ENCODE measurements around the gene HSF2BP.
A peak's percentile ranks its signal among the peaks of the same experiment; 100 is the strongest.
"Not testable (repeated sequence)": the region's sequence is repeated elsewhere in the genome, so short reads cannot be mapped to it uniquely, and the experiment has no call there.

Gene HSF2BP

DNA sequence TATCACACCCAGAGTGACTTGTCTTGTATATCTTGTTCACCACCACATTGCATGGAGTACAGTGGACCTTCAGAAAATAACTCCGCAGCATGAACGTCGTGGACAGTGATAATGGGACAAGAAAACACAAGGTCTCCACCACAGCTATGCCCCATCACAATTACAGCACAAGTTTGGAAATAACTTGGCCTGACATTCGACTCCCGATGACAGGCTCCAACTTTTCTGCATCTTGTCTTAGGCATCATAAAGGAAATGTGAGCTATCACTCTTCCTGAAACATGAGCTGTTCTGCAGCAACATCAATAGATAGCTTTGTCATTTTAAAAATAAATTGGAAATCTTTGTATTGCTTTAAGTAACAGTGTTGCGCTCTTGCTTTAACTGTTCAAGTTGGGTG lies 3.0 kb upstream of the HSF2BP start:
- no peak overlapping the region for H3K27ac ChIP-seq (ENCODE audit: low read length)
- peaks cover 2 to 20% of the 10 kb centered on the region in 2 donors for H3K36me3 ChIP-seq (ENCODE audit: control insufficient read depth in 1 of 2, insufficient read depth in 2 of 2, low read length in 2 of 2)
- H3K4me3 ChIP-seq (ENCODE audit: low read depth in 1 of 2, low read length in 2 of 2) = no peak overlapping the region
- H3K4me1 ChIP-seq (ENCODE audit: control insufficient read depth in 1 of 2, insufficient read depth in 2 of 2, low read length in 2 of 2) = peaks cover 0 to 18% of the 10 kb centered on the region in 2 donors
- no peaks in the 10 kb centered on the region for H3K9me3 ChIP-seq (ENCODE audit: control insufficient read depth in 1 of 2, low read length in 2 of 2)
- no peaks in the 10 kb centered on the region for H3K27me3 ChIP-seq (ENCODE audit: low read depth, low read length)

DNA sequence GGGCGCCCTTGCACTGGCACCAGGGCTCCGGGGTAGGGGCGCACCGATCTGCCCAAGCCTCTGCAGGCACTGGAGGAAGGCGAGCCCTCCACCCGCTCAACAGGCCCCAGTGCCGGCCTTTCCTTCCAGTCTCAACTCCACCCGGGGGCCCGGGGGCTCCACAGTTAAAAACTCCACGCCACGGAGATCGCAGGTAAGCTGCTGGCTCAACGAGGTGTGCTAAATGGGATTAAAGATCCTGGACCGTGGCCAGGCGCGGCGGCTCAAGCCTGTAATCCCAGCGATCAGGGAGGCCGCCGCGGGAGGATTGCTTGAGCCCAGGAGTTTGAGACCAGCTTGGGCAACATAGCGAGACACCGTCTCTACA lies 536 bp downstream of the HSF2BP start:
- Histone ChIP-seq H3K27me3 (ENCODE audit: low read depth, low read length) (no peaks in the 10 kb centered on the region), H3K4me3 (ENCODE audit: low read depth in 1 of 2, low read length in 2 of 2) (peak overlapping the region in 1 of 2 donors; percentile 95), H3K9me3 (ENCODE audit: control insufficient read depth in 1 of 2, low read length in 2 of 2) (no peaks in the 10 kb centered on the region), H3K4me1 (ENCODE audit: control insufficient read depth in 1 of 2, insufficient read depth in 2 of 2, low read length in 2 of 2) (peaks cover 0 to 18% of the 10 kb centered on the region in 2 donors), H3K27ac (ENCODE audit: low read length) (no peak overlapping the region), H3K36me3 (ENCODE audit: control insufficient read depth in 1 of 2, insufficient read depth in 2 of 2, low read length in 2 of 2) (peaks cover 0 to 4% of the 10 kb centered on the region in 2 donors)

DNA sequence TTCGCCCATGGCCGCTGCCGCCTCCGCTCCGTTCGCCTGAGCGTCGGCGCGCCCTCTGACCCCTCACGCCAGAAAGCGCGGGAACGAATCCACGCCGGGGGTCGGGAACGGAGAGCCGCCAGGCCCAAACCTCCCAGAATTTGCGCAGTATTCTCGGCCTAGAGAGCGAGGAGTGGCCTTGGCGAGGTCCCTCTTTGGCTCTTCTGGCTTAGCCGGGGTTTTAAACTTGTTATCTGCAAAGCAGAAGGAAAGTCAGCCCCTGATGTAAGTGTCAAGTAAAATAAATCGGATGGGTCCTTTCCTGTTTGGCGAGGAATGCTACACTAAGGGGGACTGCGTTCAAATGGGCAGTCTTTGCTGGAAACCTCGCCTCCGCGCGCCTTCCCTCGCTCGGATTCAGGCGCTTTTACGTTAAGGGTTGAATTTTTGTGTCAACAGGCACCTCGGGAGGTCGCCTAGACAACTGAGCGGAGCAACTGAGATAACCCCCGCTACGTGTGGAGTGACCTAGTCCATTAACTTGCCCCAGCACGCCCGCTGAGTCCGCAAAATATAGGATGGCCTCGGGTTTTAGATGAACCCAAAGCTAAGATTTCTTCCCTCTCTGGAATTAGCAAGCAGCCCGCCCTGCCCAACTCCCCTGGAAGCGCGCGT lies 1.1 kb downstream of the HSF2BP start:
- no peaks in the 10 kb centered on the region for H3K27me3 ChIP-seq (ENCODE audit: low read depth, low read length)
- no peak overlapping the region for H3K27ac ChIP-seq (ENCODE audit: low read length)
- H3K4me3 ChIP-seq (ENCODE audit: low read depth in 1 of 2, low read length in 2 of 2) = no peak overlapping the region
- no peaks in the 10 kb centered on the region for H3K36me3 ChIP-seq (ENCODE audit: control insufficient read depth in 1 of 2, insufficient read depth in 2 of 2, low read length in 2 of 2)
- H3K9me3 ChIP-seq (ENCODE audit: control insufficient read depth in 1 of 2, low read length in 2 of 2) = no peaks in the 10 kb centered on the region
- H3K4me1 ChIP-seq (ENCODE audit: control insufficient read depth in 1 of 2, insufficient read depth in 2 of 2, low read length in 2 of 2) = peaks cover 0 to 18% of the 10 kb centered on the region in 2 donors

DNA sequence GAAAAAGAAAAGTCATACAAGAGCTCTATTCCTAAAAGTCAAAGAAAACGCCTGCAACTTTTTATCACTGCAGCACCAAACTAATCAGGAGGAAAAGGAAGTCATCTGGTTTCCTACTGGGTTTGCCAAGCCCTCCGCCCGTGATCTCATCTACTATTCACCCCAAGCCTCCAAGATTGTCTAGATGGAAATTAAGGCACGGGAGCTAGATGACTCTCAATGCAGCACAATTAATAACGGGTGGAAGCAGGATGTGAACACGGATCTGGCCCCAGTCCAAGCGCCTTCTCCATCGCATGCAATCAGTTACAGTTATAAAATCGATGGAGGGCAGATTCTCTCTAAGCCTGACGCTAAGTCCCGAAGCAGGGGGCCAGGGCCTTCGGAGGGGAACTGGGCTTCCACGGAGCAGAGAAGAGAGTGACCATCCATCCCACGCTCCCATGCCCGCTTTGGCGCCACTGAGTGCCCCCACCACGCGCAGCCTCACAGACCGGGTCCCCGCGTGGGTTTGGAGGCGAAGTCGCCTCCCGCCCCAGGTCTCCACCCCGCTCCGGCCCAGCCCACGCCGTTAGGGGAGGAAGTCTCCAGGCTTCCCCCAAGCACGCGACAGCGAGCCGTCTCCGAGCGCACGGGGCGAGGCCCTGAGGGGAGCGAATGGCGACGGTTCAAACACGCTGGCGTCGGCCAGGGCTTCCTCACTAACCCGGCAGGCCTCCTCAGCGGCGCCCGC lies 1.8 kb downstream of the HSF2BP start:
- Histone ChIP-seq H3K9me3 (ENCODE audit: control insufficient read depth in 1 of 2, low read length in 2 of 2) (no peaks in the 10 kb centered on the region), H3K27ac (ENCODE audit: low read length) (no peak overlapping the region), H3K4me1 (ENCODE audit: control insufficient read depth in 1 of 2, insufficient read depth in 2 of 2, low read length in 2 of 2) (peaks cover 0 to 18% of the 10 kb centered on the region in 2 donors), H3K4me3 (ENCODE audit: low read depth in 1 of 2, low read length in 2 of 2) (no peak overlapping the region), H3K36me3 (ENCODE audit: control insufficient read depth in 1 of 2, insufficient read depth in 2 of 2, low read length in 2 of 2) (no peaks in the 10 kb centered on the region), H3K27me3 (ENCODE audit: low read depth, low read length) (no peaks in the 10 kb centered on the region)

DNA sequence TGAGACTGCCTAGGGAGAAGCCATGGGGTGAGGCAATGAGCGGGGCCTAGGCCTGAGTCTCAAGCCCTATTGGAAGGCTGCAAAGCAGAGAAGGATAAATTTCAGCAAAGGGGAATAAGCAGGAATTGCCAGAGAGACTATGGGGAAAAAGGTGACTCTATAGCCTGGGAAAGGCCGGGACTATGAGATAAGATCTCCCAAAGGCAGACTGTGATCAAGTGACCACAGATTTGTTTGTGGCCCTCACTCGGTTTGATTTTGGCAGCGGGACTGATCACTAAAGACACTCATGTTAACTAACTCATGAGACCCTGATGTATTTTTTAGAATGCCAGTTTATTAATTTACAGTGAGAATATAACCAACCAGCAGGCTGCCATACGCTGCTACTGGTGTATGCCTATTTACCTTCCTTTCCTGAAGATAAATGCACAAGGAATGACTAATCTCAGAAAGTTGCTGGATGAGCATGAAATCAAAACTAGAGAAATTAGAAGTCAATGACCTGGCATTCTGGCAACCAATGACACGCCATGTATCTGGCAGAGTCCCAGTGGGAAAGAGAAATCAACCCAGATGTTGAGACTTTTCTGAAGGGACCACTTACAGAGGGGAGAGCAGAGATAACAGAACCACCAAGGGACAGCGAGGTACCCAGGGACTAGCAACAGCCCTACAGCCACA lies 4.3 kb downstream of the HSF2BP start:
- Histone ChIP-seq H3K27ac (ENCODE audit: low read length) (no peak overlapping the region), H3K36me3 (ENCODE audit: control insufficient read depth in 1 of 2, insufficient read depth in 2 of 2, low read length in 2 of 2) (no peaks in the 10 kb centered on the region), H3K27me3 (ENCODE audit: low read depth, low read length) (no peaks in the 10 kb centered on the region), H3K4me3 (ENCODE audit: low read depth in 1 of 2, low read length in 2 of 2) (no peak overlapping the region), H3K4me1 (ENCODE audit: control insufficient read depth in 1 of 2, insufficient read depth in 2 of 2, low read length in 2 of 2) (peaks cover 0 to 7% of the 10 kb centered on the region in 2 donors), H3K9me3 (ENCODE audit: control insufficient read depth in 1 of 2, low read length in 2 of 2) (no peaks in the 10 kb centered on the region)

DNA sequence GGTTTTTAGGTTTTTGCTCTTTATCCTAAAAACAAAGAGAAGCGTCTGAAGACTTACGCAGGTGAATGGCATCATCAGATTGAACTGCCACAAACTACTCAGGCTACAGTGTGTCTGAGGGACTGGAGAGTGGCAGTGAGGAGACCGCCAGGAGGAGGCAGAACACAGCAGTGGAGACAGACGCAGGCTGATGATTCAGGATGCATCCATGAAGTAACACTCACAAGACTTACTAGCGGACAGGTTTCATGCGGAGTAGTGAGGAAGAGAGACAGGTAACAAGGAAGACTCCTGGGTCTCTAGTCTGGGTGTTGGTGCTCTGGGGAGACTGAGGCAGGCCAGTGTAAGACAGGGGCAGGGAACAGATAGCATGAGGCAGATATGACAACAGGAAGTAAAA lies 5.7 kb downstream of the HSF2BP start:
- H3K27me3 ChIP-seq (ENCODE audit: low read depth, low read length) = no peaks in the 10 kb centered on the region
- no peaks in the 10 kb centered on the region for H3K9me3 ChIP-seq (ENCODE audit: control insufficient read depth in 1 of 2, low read length in 2 of 2)
- H3K36me3 ChIP-seq (ENCODE audit: control insufficient read depth in 1 of 2, insufficient read depth in 2 of 2, low read length in 2 of 2) = no peaks in the 10 kb centered on the region
- H3K4me3 ChIP-seq (ENCODE audit: low read depth in 1 of 2, low read length in 2 of 2) = no peak overlapping the region
- H3K4me1 ChIP-seq (ENCODE audit: control insufficient read depth in 1 of 2, insufficient read depth in 2 of 2, low read length in 2 of 2) = peaks cover 0 to 2% of the 10 kb centered on the region in 2 donors
- no peak overlapping the region for H3K27ac ChIP-seq (ENCODE audit: low read length)

DNA sequence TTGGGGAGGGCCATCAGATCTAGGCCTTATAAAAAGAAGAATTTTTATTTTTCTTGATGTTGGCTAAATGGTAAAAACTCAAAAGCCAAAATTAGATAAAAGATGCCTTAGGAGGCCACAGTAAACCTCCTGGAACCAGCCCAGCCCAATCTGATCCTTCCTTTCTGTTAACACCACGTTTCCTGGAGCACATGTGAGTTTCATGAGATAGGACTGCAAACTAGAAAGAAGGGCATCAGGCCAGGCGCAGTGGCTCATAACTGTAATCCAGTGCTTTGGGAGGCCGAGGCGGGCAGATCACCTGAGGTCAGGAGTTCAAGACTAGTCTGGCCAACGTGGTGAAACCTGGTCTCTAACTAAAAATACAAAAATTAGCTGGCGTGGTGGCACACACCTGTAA lies 6.7 kb downstream of the HSF2BP start:
- Histone ChIP-seq H3K36me3 (ENCODE audit: control insufficient read depth in 1 of 2, insufficient read depth in 2 of 2, low read length in 2 of 2) (no peaks in the 10 kb centered on the region), H3K27ac (ENCODE audit: low read length) (no peak overlapping the region), H3K4me1 (ENCODE audit: control insufficient read depth in 1 of 2, insufficient read depth in 2 of 2, low read length in 2 of 2) (no peaks in the 10 kb centered on the region), H3K9me3 (ENCODE audit: control insufficient read depth in 1 of 2, low read length in 2 of 2) (no peaks in the 10 kb centered on the region), H3K27me3 (ENCODE audit: low read depth, low read length) (no peaks in the 10 kb centered on the region), H3K4me3 (ENCODE audit: low read depth in 1 of 2, low read length in 2 of 2) (no peak overlapping the region)

DNA sequence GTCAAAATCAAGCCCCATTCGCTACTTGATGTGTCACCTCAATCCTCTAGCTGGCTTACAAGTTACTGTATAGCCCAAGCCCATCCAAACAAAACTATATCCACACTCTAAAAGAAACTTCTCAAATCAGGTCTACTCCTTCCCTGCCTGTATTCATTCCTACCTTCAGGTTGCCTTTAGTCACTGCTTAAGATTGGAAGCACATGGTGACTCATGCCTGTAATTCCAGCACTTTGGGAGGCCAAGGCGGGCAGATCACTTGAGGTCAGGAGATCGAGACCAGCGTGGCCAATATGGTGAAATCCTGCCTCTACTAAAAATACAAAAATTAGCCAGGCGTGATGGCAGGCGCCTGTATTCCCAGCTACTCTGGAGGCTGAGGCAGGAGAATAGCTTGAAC lies 7.4 kb downstream of the HSF2BP start:
- not testable (repeated sequence) for H3K9me3 ChIP-seq (ENCODE audit: control insufficient read depth in 1 of 2, low read length in 2 of 2); H3K27ac ChIP-seq (ENCODE audit: low read length); H3K4me1 ChIP-seq (ENCODE audit: control insufficient read depth in 1 of 2, insufficient read depth in 2 of 2, low read length in 2 of 2); H3K36me3 ChIP-seq (ENCODE audit: control insufficient read depth in 1 of 2, insufficient read depth in 2 of 2, low read length in 2 of 2); H3K27me3 ChIP-seq (ENCODE audit: low read depth, low read length); H3K4me3 ChIP-seq (ENCODE audit: low read depth in 1 of 2, low read length in 2 of 2)

DNA sequence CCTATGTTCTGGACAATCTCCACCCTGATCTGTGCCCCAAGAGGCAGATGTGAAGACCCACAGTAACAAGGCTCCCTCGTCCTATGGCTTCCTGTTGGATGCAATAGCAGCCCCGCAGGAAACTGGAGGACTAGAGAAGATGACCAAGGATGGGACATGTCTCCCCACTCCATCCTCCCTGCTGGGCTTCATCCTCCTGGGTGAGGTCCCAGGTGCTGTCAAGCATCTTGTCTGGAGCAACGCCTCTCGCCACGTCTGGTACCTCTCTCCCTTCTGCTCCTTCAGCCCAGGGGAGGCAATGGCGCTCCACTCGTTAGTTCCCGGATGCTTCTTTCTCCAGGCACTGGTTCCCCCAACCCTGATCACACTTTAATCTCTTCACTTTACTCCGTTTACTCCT lies 11.1 kb downstream of the HSF2BP start:
- H3K36me3 ChIP-seq (ENCODE audit: control insufficient read depth in 1 of 2, insufficient read depth in 2 of 2, low read length in 2 of 2) = no peaks in the 10 kb centered on the region
- no peak overlapping the region for H3K27ac ChIP-seq (ENCODE audit: low read length)
- H3K9me3 ChIP-seq (ENCODE audit: control insufficient read depth in 1 of 2, low read length in 2 of 2) = no peaks in the 10 kb centered on the region
- H3K4me3 ChIP-seq (ENCODE audit: low read depth in 1 of 2, low read length in 2 of 2) = no peak overlapping the region
- no peaks in the 10 kb centered on the region for H3K27me3 ChIP-seq (ENCODE audit: low read depth, low read length)
- peaks cover 0 to 13% of the 10 kb centered on the region in 2 donors for H3K4me1 ChIP-seq (ENCODE audit: control insufficient read depth in 1 of 2, insufficient read depth in 2 of 2, low read length in 2 of 2)

DNA sequence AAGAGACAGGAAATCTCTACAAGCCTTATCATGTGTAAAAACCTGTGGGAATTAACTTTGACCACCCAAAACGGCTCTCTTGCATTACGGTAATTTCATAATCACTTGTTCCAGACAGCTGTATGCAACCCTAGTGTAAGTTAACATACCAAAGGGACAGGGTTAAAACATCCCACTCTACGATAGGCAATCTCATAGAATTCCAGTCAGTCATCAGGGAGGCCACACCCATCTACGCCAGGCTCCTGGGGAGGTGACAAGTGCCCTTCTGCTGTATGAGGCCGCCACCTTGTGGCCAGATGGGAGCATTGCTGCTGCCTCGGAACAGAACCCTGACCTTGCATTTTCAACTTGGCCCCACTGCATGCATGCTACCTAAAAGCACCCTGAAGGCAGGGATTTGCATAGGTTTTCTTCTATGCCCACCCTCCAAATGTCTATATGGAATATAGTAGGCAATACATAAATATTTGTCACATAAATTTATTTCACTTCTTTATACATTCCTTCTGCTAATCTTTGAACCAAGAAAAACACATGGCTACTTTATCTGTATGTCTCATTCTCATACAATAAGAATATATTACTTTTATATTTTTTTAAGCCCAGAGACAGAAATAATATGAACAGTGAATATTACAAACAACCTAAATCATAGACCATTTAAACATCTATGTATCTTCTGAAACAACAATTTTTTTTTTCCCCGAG lies 12.6 kb downstream of the HSF2BP start:
- Histone ChIP-seq H3K27ac (ENCODE audit: low read length) (no peak overlapping the region), H3K4me1 (ENCODE audit: control insufficient read depth in 1 of 2, insufficient read depth in 2 of 2, low read length in 2 of 2) (peaks cover 0 to 13% of the 10 kb centered on the region in 2 donors), H3K27me3 (ENCODE audit: low read depth, low read length) (no peaks in the 10 kb centered on the region), H3K9me3 (ENCODE audit: control insufficient read depth in 1 of 2, low read length in 2 of 2) (no peaks in the 10 kb centered on the region), H3K4me3 (ENCODE audit: low read depth in 1 of 2, low read length in 2 of 2) (no peak overlapping the region), H3K36me3 (ENCODE audit: control insufficient read depth in 1 of 2, insufficient read depth in 2 of 2, low read length in 2 of 2) (no peaks in the 10 kb centered on the region)

DNA sequence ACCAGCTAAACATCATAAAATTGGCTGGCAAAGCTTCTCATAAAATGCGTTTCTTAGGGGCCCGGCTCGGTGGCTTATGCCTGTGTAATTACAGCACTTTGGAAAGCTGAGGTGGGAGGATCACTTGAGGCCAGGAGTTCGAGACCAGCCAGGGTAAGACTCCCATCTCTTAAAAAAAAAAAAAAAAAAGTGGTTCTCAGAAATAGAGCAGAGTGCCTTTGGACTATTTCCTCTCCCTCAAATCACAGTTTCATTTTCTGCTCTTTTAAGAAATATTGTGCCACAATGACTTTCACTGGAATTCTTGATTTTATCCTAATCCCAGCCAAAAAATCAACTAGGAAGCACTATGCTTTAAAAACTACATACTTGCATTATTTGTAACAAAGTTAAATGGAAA lies 13.3 kb downstream of the HSF2BP start:
- no peak overlapping the region for H3K4me3 ChIP-seq (ENCODE audit: low read depth in 1 of 2, low read length in 2 of 2)
- no peaks in the 10 kb centered on the region for H3K9me3 ChIP-seq (ENCODE audit: control insufficient read depth in 1 of 2, low read length in 2 of 2)
- H3K36me3 ChIP-seq (ENCODE audit: control insufficient read depth in 1 of 2, insufficient read depth in 2 of 2, low read length in 2 of 2) = no peaks in the 10 kb centered on the region
- H3K27me3 ChIP-seq (ENCODE audit: low read depth, low read length) = no peaks in the 10 kb centered on the region
- no peak overlapping the region for H3K27ac ChIP-seq (ENCODE audit: low read length)
- H3K4me1 ChIP-seq (ENCODE audit: control insufficient read depth in 1 of 2, insufficient read depth in 2 of 2, low read length in 2 of 2) = peaks cover 0 to 13% of the 10 kb centered on the region in 2 donors
